NCI-H446 (cell line): ENCODE results near the gene SLC16A13.
A peak's percentile ranks its signal among the peaks of the same experiment; 100 is the strongest.
"Not testable (repeated sequence)": the region's sequence is repeated elsewhere in the genome, so short reads cannot be mapped to it uniquely, and the experiment has no call there.

Experiments
- DNase-seq, 2 experiments: peaks; one replicate each; lab custom pipeline; 2025; lab: John Stamatoyannopoulos, UW

SLC16A13 gene, protein sequence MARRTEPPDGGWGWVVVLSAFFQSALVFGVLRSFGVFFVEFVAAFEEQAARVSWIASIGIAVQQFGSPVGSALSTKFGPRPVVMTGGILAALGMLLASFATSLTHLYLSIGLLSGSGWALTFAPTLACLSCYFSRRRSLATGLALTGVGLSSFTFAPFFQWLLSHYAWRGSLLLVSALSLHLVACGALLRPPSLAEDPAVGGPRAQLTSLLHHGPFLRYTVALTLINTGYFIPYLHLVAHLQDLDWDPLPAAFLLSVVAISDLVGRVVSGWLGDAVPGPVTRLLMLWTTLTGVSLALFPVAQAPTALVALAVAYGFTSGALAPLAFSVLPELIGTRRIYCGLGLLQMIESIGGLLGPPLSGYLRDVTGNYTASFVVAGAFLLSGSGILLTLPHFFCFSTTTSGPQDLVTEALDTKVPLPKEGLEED

DNA sequence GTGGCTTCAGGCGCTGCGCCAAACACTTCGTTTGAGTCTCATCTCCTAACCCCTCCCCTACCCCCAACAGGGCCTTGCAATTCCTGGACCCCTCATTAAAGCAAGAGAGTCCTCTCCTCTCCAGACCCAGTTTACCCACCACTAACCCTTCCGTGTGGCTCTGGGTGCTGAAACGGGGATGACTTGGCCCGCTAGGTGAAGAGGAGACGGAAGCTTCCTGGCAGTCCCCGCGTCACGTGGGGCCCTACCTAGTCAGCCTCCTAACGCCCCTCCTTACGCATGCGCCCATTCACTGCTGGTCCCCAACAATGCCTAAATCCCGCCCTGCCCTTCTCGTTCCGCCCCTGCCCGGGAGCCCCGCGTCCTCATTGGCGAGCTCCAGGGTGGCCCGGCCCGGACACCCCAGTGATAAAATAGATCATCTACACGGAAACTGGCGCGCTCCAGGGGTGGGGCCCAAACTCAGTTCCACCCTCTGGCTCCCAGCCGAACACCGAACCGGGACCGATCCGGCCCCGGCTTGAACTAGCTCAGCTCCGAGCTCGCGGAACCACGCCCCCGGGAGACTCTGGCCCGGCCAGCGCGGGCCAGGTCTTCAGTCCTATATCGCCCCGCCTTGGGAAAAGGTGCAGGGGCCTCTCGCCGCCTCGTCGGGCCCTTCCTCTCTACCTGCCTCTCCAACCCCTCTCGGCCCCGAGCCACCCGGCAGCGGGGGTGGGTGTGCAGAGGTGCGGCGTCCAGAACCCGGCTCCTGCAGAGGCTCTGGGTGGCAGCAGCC lies at the start of gene SLC16A13:
SLC16A13 (plus strand) TSS at position 425 of the 778 bp plus-strand sequence. CDS start 368 bp downstream, outside the sequence.
- peak; percentile 70 to 84 for DNase-seq

DNA sequence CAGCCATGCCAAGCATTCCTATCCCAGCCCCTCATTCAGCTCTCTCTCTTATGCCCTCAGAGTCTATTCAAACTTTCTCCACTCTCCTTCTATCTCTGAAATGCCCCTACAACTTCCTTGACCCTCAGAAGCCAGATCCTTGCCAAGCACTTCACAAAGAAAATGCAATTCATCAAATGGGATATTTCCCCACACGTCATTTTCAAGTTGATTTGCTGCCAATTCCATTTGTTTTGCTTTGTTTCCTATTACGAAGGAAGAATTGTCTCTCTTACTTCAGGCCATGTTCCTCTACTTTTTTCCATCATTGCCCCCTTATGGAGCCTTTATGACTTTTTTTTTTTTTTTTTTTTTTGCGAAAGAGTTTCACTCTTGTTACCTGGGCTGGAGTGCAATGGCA lies 49.1 kb upstream of the SLC16A13 start:
- DNase-seq = no peak

DNA sequence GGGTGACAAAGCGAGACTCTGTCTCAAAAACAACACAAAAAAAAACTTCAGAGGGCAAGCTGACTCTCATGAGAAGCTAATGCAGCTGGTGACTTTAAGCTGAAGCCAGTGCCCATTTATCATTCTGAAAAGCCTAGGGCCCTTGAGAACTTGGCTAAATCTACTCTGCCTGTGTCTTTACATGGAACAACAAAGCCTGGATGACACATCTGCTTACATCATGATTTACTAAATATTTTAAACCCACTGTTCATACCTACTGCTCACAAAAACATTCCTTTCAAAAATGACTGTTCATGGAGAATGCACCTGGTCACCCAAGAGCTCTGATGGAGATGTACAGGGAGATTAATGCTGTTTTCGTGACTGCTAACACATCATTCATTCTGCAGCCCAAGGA lies 46.0 kb upstream of the SLC16A13 start:
- DNase-seq = no peak

DNA sequence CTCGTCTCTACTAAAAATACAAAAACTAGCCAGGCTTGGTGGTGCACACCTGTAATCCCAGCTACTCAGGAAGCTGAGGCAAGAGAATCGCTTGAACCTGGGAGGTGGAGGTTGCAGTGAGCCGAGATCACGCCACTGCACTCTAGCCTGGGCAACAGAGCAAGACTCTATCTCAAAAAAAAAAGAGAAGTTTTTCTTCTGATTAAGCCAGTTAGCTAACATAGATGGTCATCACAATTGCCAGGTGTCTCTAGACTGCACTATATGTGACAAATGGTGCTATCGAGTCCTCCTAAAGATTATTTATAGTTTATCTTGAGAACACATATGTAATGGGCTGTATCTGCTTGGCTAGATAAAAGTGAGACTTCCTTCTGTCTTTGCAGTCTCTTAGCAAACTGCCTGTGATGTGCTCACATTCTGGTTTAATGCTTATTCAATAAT lies 42.2 kb upstream of the SLC16A13 start:
- DNase-seq = not testable (repeated sequence)

DNA sequence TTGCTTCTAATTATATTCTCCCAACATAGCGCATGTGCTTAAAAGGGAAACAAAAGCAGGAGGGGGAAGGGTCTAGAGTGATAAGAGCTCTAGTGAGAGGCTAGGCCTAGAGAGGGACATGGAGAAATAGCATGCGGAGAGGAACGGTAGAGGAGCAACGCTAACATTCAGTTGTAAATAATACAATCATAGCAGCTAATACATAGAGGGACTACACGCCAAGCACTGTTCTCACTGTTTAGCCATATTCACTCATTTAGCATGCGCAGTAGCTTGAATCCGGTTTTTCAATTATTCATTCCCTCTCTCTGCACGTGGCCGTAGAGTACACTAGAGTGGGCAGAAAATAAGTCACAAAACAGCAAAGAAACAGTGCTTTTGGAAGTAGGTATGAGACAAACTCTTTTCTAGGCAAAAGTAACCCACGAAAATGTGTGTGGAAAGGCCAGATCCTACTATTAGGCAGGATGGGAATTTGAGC lies 41.7 kb upstream of the SLC16A13 start:
- no peak for DNase-seq

DNA sequence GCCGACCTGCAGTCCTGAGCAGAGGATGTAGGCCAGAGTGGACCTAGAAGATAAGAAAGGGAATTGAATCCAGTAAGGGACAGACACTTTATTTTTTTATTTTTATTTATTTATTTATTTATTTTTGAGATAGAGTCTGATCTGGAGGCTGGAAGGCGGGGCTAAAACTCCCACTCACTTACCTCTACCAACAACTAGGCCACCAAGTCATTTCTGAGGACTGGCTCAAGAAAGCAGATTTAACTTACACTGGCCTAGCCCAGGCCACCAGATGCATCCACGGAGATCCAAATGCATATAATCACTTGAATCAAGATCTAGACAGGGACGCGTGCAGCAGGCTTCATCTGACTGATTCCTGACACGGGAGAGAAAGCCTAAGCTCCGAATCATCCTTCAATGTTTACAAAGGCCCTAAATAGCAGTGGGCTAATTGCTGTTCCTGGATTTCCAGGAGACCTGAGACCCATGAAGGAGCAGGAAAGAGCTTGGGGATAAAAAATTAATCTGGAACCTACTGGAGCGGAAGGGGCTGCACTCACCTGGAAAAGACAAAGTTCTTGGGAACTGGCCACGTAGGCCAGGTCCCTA lies 41.1 kb upstream of the SLC16A13 start:
- DNase-seq = no peak

DNA sequence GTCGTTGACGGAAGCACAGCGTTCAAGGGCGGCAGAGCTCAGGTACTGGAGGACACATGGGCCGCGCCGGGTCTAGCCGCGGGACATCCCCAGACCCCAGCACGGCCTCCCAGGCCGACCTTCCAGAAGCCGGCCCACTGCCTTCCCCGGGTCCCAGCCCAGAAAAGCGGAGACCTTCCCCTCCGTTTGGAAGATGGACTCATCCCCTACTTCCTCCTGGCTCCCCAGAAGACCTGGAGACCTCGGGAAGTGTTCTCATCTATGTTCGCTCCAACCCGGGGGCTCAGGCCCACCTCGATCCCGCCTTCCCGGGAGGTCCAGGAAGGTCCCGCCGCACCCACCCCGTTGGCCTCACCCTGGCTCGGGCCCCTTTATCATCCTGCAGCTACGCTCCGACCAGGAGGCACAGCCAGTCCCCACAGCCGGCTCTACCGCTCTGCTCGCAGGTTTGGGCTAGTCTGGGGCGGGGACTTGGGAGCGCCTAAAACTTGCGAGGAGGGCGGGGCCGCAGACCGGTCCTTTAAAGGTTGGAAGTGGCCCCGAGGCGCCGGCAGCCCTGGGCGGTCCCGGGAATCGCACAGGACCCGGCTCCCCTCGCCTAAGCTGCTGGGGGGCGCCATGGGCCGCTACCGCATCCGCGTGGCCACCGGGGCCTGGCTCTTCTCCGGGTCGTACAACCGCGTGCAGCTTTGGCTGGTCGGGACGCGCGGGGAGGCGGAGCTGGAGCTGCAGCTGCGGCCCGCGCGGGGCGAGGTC lies 40.1 kb upstream of the SLC16A13 start, which contains the start of gene ALOX12:
ALOX12 (plus strand) TSS at position 550 of the 756 bp plus-strand sequence; CDS start at position 619, 69 bp downstream.
- no peak for DNase-seq

DNA sequence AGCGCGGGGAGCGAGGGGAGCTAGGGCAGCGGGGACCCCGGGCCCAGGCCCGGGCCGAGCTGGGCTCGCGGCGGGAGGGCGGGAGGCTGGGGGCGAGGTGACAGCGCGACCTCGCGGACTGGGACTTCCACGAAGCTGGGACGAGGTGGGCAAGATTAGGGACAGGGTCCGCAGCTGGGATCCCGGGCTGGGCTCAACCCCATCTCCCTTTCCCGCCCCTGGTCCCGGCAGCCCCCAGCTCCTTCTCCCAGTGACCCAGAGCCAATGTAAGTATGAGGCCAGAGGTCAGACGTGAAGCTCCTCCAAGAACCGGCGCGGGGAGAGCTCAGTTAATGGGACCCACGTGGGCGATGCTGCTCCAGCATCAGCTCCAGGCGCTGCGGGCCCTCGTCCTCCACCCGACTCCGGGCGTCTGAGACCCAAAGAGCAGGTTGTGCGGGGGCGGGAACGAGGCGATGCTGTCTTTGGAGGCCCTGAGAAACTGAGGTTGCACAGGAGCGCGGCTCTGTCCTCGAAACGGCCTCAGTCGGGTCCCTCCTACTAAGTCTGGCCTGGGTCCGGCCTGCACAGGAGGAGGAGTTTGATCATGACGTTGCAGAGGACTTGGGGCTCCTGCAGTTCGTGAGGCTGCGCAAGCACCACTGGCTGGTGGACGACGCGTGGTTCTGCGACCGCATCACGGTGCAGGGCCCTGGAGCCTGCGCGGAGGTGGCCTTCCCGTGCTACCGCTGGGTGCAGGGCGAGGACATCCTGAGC lies 39.4 kb upstream of the SLC16A13 start:
- DNase-seq = no peak

DNA sequence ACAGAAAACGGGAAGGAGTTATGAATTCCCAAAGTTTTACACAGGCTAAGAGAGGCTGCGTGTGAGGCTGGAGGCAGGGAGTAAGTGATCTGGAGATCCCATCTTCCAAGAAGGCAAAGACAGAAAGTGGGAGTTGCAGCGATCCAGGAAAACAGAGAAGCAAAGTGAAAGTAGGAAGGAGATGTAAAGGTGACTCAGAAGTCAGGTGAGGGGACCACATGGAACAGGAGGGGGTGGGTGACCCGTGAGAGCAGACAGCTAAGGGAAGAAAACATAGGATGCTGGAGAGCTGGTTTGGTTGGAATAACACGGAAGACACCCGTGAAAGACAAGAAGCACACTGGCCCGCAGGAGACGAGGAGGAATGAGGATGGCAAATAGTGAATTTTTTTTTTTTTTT lies 38.6 kb upstream of the SLC16A13 start:
- no peak for DNase-seq

DNA sequence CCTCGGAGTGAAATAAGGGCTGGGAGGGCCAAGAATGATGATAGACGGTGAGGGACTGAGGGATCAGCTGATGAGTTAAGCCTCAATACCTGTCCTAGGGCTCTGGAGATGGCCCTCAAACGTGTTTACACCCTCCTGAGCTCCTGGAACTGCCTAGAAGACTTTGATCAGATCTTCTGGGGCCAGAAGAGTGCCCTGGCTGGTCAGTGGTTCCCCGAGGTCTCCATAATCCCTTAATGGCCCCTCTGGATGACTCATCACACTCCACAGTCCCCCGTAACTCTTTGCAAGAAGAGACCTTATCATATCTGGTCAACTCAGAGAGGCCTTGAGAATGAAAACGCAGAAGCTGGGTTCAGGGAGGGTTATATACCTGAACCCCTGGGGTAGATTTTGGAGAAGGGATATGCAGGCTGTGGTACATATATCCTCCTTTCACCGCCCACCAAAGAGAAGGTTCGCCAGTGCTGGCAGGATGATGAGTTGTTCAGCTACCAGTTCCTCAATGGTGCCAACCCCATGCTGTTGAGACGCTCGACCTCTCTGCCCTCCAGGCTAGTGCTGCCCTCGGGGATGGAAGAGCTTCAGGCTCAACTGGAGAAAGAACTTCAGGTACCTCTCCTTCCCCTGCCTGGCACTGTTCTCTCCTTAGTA lies 36.8 kb upstream of the SLC16A13 start:
- no peak for DNase-seq

DNA sequence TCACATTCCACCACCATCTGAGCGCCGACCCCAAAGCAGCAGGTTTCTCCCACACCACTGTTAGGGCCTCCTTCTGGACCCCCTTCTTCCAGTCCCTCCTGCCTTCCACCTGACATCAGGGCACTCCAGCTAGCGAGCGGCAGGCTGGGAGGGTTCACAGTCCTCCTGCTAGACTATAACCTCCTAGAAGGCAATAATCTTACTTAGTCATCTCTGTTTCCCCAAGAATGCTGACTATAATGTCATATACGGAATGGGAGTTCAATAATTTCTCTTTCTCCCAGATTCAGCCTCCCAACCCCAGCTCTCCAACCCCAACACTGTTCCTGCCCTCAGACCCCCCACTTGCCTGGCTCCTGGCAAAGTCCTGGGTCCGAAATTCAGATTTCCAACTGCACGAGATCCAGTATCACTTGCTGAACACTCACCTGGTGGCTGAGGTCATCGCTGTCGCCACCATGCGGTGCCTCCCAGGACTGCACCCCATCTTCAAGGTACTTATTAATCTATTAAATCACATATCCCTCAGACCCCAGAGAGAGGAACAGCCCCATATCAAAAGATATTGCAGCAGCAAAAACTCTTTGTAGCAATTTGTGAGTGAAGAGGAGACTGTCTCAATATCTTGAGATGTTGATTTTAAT lies 34.4 kb upstream of the SLC16A13 start:
- DNase-seq = no peak

DNA sequence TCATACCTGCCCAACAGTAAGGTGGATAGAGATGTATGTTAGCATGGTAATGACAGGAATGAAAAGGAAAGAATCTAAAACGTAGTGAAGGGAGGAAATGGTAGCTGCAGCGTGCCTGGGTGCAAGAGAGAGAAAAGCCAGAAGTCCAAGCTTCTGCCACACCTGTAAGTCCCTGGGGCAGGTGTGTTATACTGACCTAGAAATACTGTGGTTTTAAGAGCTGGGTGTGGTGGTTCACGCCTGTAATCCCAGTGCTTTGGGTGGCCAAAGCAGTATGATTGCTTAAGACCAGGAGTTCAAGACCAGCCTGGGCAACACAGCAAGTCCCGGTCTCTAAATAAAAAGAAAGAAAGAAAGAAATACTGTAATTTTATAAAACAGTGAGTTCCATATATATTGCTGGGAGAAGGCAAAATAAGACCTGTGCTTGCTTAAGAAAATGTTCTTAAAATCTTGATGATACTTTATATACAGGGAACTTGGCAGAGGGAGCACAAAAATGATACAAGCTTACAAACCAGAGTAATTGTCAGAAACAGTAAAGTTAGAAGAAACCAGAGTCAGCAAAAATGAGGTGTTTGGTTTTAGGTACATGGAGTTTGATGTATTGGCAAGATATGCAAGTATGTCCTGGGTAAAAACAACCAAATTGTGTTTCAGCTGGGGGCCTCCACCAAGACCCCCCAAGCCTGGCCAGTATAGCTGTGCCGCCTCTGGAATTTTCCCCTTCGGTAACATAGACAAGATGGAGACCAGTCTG lies 33.3 kb upstream of the SLC16A13 start:
- DNase-seq = no peak

DNA sequence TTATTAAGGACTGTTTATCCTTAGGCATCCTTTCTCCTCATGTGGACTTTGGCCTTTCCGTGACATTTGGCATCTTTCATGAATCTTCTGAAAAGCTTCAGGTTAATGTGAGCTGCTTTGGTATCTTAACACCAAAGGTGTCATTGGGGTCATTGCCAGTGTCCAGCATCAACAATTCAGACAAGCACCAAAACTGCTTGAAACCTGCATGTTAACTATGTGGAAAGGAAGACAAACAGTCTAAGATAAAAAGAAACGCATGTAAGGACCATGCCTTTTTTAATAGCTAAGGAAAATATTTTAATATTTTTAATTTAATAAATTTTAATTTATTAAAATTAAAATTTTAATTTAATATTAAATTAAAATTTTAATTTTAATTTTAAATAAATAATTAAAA lies 32.1 kb upstream of the SLC16A13 start:
- no peak for DNase-seq

DNA sequence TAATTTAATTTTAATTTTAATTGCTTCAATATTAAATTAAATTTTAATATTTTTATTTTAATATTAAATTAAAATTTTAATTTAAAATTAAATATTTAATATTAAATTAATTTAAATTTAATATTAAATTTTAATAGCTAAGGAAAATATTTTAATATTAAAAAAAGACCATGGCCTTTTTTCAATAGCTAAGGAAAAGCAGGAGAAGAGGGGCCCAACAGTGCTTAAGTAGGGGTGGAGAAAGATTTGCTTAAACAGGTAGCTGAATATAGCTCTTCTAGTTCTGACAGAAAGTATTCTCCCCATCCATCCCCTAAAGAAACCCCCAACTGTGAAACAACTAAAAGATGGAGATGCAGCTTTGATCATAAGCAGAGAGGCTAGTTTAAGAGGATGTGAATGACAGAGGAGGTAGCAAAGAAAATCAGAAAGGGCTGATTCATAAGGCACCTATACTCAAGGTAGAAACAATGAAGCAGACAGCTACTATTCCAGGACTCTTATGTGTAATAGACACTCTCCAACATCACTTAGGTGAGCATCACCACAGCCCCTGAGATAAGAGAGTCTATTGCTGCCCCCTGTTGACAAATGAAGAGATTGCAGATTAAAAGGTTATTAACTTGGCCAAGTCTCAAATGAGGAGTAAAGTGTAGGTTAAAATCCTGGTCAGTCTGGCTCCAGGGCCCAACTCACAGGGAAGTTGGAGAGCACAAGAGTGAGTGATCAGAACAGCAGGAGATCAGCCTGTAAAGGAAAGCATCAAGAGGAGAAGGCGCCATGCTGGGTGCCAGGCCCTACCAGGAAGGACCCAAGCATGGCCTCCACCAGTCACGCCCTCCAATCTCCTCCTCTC lies 31.2 kb upstream of the SLC16A13 start:
- DNase-seq = peak; percentile 45 to 67

DNA sequence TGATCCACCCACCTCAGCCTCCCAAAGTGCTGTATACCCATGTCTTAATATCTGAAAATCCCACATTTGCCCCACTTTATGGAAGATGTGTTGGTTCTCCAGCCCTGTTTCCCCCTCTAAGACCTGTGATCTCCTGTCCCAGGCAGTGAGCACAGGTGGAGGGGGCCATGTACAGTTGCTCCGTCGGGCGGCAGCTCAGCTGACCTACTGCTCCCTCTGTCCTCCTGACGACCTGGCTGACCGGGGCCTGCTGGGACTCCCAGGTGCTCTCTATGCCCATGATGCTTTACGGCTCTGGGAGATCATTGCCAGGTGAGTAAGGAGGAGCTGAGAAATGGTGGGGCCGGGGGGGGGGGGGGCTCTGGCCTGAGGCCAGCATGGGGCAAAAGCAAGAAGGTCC lies 30.1 kb upstream of the SLC16A13 start:
- DNase-seq = no peak

DNA sequence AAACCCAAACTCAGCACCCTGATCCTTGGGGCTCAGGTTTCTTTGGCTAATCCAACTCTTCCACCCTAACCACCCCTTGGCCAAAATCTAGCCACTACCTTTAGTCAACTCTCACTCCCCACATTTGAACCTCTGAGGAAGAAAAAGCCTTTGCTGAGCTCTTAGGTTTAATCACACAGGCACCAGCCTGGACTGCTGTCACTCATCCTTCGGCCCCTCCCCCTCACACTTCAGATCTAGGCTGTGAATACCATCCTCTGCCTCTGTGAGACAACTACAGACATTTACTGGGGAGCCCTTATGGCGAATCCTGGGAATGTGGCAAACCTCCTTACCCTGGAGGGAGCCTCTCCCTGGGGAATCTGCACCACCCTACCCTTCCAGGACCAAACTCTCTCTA lies 28.7 kb upstream of the SLC16A13 start:
- DNase-seq = no peak

DNA sequence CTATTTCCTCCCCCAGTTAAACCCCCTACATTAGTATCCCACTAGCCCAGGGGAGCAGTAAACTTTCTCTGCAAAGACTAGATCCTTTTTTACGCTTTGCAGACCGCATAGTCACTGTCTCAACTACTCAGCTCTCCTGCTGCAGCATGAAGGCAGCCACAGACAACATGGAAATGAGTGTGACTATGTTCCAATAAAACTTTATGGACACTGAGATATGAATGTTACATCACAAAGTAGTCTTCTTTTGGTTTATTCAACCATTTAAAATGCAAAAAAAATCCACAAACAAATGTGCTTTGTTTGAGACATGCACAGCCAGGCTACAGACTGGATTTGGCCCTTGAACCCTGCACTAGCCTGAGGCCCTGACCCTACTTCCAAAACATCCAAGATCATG lies 25.3 kb upstream of the SLC16A13 start:
- DNase-seq = no peak

DNA sequence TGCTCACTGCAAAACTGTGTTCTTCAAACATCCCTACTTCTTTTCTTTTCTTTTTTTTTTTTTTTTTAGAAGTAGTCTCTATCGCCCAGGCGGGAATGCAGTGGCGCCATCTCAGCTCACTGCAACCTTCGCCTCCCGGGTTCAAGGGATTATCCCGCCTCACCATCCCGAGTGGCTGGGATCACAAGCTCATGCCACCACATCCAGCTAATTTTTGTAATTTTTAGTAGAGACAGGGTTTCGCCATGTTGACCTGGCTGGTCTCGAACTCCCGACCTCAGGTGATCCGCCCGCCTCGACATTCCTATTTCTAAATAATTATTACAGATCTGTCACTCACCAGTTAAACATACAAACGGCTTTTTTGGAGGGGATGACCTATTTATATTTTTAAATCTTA lies 24.4 kb upstream of the SLC16A13 start:
- DNase-seq = no peak
